HEK293 (cell line): ENCODE measurements around the gene GTF2H4.

Source experiments
- CTCF ChIA-PET: fragments of 350-600 bp; formaldehyde crosslinking; extraction: SDS; loops from one replicate; lab custom pipeline; 2021; ENCODE audit warnings: antibody characterized with exemption; lab: Yijun Ruan, JAX
- POLR2A ChIA-PET: fragments of 300-600 bp; formaldehyde crosslinking; extraction: SDS; loops from one replicate; lab custom pipeline; 2020; ENCODE audit warnings: antibody characterized with exemption, inconsistent platforms; lab: Yijun Ruan, JAX
- H3K27ac ChIP-seq: fragments of 200-500 bp; sonication (Bioruptor generic); 2 replicates; pipeline ENCODE4 v1.5.1; 2014; ENCODE audit warnings: low read depth, low read length, control low read depth, inconsistent platforms; ENCODE audit errors: extremely low read depth
- H3K36me3 ChIP-seq, 2 experiments: fragments of 200-500 bp in 1 of 2; sonication (Bioruptor generic) in 1 of 2; 1 replicate in 1 of 2; 2 replicates in 1 of 2; pipeline ENCODE4 v1.5.1; 2014 to 2017; ENCODE audit warnings: inconsistent platforms in 2 of 2, low read length in 2 of 2; ENCODE audit not compliant: control insufficient read depth in 2 of 2, insufficient read depth in 1 of 2
- H3K4me1 ChIP-seq: fragments of 200-500 bp; sonication (Bioruptor generic); 2 replicates; pipeline ENCODE4 v1.5.1; 2014; ENCODE audit warnings: mild to moderate bottlenecking, low read length, inconsistent platforms; ENCODE audit not compliant: control insufficient read depth, insufficient read depth
- H3K4me3 ChIP-seq: 2 replicates; pipeline ENCODE4 v1.5.1; 2011; ENCODE audit warnings: low read depth, mild to moderate bottlenecking, control low read depth, low read length, moderate library complexity
- H3K9me3 ChIP-seq: fragments of 200-500 bp; sonication (Bioruptor generic); 2 replicates; pipeline ENCODE4 v1.5.1; 2014; ENCODE audit warnings: low read depth, low read length, inconsistent platforms; ENCODE audit not compliant: control insufficient read depth, insufficient read depth
- BCL11A ChIP-seq: fragments of 450-650 bp; formaldehyde crosslinking; IDR thresholded peaks from 2 replicates; pipeline ENCODE4 v1.5.1; 2016; ENCODE audit warnings: low read depth, missing biosample characterization, missing genetic modification characterization
- GLI2 ChIP-seq: fragments of 450-650 bp; formaldehyde crosslinking; IDR thresholded peaks from 2 replicates; pipeline ENCODE4; 2017; ENCODE audit warnings: missing biosample characterization, missing genetic modification characterization, low read depth, borderline replicate concordance
- GLIS2 ChIP-seq: fragments of 450-650 bp; formaldehyde crosslinking; IDR thresholded peaks from 2 replicates; pipeline ENCODE4 v1.5.1; 2016; ENCODE audit warnings: missing biosample characterization, missing genetic modification characterization
- HOXD13 ChIP-seq: sonication (generic); formaldehyde crosslinking; IDR thresholded peaks from 2 replicates; pipeline ENCODE4 v1.8.0; 2022; ENCODE audit warnings: missing genetic modification reagents, borderline replicate concordance
- IKZF3 ChIP-seq: fragments of 450-650 bp; IDR thresholded peaks from 2 replicates; pipeline ENCODE4 v1.5.0; 2018; ENCODE audit warnings: missing biosample characterization, mild to moderate bottlenecking, missing genetic modification characterization, moderate library complexity
- KLF8 ChIP-seq: fragments of 450-650 bp; formaldehyde crosslinking; IDR thresholded peaks from 2 replicates; pipeline ENCODE4 v1.5.1; 2016; ENCODE audit warnings: missing biosample characterization, missing genetic modification characterization
- REST ChIP-seq: fragments of 450-650 bp; formaldehyde crosslinking; IDR thresholded peaks from 2 replicates; pipeline ENCODE4 v1.5.1; 2016; ENCODE audit warnings: missing biosample characterization, missing genetic modification characterization
- SCRT1 ChIP-seq: fragments of 450-650 bp; formaldehyde crosslinking; IDR thresholded peaks from 2 replicates; pipeline ENCODE4 v1.5.1; 2016; ENCODE audit warnings: missing biosample characterization, missing genetic modification characterization, borderline replicate concordance
- WT1 ChIP-seq: fragments of 450-650 bp; formaldehyde crosslinking; IDR thresholded peaks from 2 replicates; pipeline ENCODE4 v1.5.1; 2016; ENCODE audit warnings: missing biosample characterization, missing genetic modification characterization
- ZBTB44 ChIP-seq: fragments of 450-650 bp; IDR thresholded peaks from 2 replicates; pipeline ENCODE4 v1.5.1; 2018; ENCODE audit warnings: missing biosample characterization, mild to moderate bottlenecking, missing genetic modification characterization
- ZBTB48 ChIP-seq: fragments of 450-650 bp; formaldehyde crosslinking; IDR thresholded peaks from 2 replicates; pipeline ENCODE4 v1.5.1; 2016; ENCODE audit warnings: missing biosample characterization, missing genetic modification characterization
- ZNF132 ChIP-seq: fragments of 450-650 bp; formaldehyde crosslinking; IDR thresholded peaks from 2 replicates; pipeline ENCODE4 v1.5.1; 2017; ENCODE audit warnings: missing biosample characterization, missing genetic modification characterization, borderline replicate concordance
- ZNF140 ChIP-seq: fragments of 450-650 bp; formaldehyde crosslinking; IDR thresholded peaks from 2 replicates; pipeline ENCODE4 v1.5.1; 2016; ENCODE audit warnings: missing biosample characterization, missing genetic modification characterization
- ZNF146 ChIP-seq: fragments of 450-650 bp; formaldehyde crosslinking; IDR thresholded peaks from 2 replicates; pipeline ENCODE4 v1.5.1; 2016; ENCODE audit warnings: missing biosample characterization, missing genetic modification characterization
- ZNF157 ChIP-seq: fragments of 450-650 bp; formaldehyde crosslinking; IDR thresholded peaks from 2 replicates; pipeline ENCODE4 v1.5.1; 2016; ENCODE audit warnings: missing biosample characterization, missing genetic modification characterization
- ZNF211 ChIP-seq: fragments of 450-650 bp; formaldehyde crosslinking; IDR thresholded peaks from 2 replicates; pipeline ENCODE4 v1.5.1; 2016; ENCODE audit warnings: low read depth, missing biosample characterization, missing genetic modification characterization
- ZNF221 ChIP-seq: fragments of 450-650 bp; formaldehyde crosslinking; IDR thresholded peaks from 2 replicates; pipeline ENCODE4 v1.5.1; 2017; ENCODE audit warnings: missing biosample characterization, missing genetic modification characterization, borderline replicate concordance
- ZNF223 ChIP-seq: fragments of 450-650 bp; formaldehyde crosslinking; IDR thresholded peaks from 2 replicates; pipeline ENCODE4 v1.5.1; 2016; ENCODE audit warnings: missing biosample characterization, missing genetic modification characterization
- ZNF248 ChIP-seq: fragments of 450-650 bp; formaldehyde crosslinking; IDR thresholded peaks from 2 replicates; pipeline ENCODE4 v1.5.1; 2017; ENCODE audit warnings: missing biosample characterization, missing genetic modification characterization
- ZNF404 ChIP-seq: fragments of 450-650 bp; formaldehyde crosslinking; IDR thresholded peaks from 2 replicates; pipeline ENCODE4 v1.5.1; 2017; ENCODE audit warnings: missing biosample characterization, missing genetic modification characterization
- ZNF449 ChIP-seq: fragments of 450-650 bp; formaldehyde crosslinking; IDR thresholded peaks from 2 replicates; pipeline ENCODE4 v1.5.1; 2017; ENCODE audit warnings: missing biosample characterization, mild to moderate bottlenecking, missing genetic modification characterization, moderate library complexity
- ZNF530 ChIP-seq: fragments of 450-650 bp; formaldehyde crosslinking; IDR thresholded peaks from 2 replicates; pipeline ENCODE4 v1.5.1; 2016; ENCODE audit warnings: low read depth, missing biosample characterization, missing genetic modification characterization
- ZNF560 ChIP-seq: fragments of 450-650 bp; formaldehyde crosslinking; IDR thresholded peaks from 2 replicates; pipeline ENCODE4 v1.5.1; 2017; ENCODE audit warnings: missing biosample characterization, missing genetic modification characterization, borderline replicate concordance
- ZNF623 ChIP-seq: fragments of 450-650 bp; formaldehyde crosslinking; IDR thresholded peaks from 2 replicates; pipeline ENCODE4 v1.5.1; 2016; ENCODE audit warnings: missing biosample characterization, missing genetic modification characterization
- ZNF626 ChIP-seq: fragments of 450-650 bp; sonication (Bioruptor Pico); formaldehyde crosslinking; IDR thresholded peaks from 2 replicates; pipeline ENCODE4 v1.5.1; 2018; ENCODE audit warnings: missing biosample characterization, missing genetic modification characterization, inconsistent platforms
- ZNF629 ChIP-seq: fragments of 450-650 bp; formaldehyde crosslinking; IDR thresholded peaks from 2 replicates; pipeline ENCODE4 v1.5.1; 2017; ENCODE audit warnings: missing biosample characterization, missing genetic modification characterization
- ZNF660 ChIP-seq: fragments of 450-650 bp; IDR thresholded peaks from 2 replicates; pipeline ENCODE4 v1.5.1; 2018; ENCODE audit warnings: missing biosample characterization, mild to moderate bottlenecking, missing genetic modification characterization
- ZNF664 ChIP-seq: fragments of 450-650 bp; formaldehyde crosslinking; IDR thresholded peaks from 2 replicates; pipeline ENCODE4 v1.5.1; 2016; ENCODE audit warnings: missing biosample characterization, missing genetic modification characterization
- ZNF785 ChIP-seq: fragments of 450-650 bp; formaldehyde crosslinking; IDR thresholded peaks from 2 replicates; pipeline ENCODE4 v1.5.1; 2016; ENCODE audit warnings: missing biosample characterization, missing genetic modification characterization
- ZNF792 ChIP-seq: fragments of 450-650 bp; formaldehyde crosslinking; IDR thresholded peaks from 2 replicates; pipeline ENCODE4 v1.5.1; 2016; ENCODE audit warnings: missing biosample characterization, missing genetic modification characterization
- ZSCAN5A ChIP-seq: fragments of 450-650 bp; formaldehyde crosslinking; IDR thresholded peaks from 2 replicates; pipeline ENCODE4 v1.5.1; 2016; ENCODE audit warnings: missing biosample characterization, missing genetic modification characterization

GTF2H4 gene

GRCh38 chr6:30942338-30943060, 34.5 kb downstream of the GTF2H4 start:
- ChIA-PET POLR2A (interaction anchor here (0.6 to 1.3 kb wide), 7 partner anchors 13 to 364 kb away, joined by 3 to 5 read pairs (median 4); no protein-coding TSS in a partner anchor), CTCF (interaction anchor here (0.6 to 2.6 kb wide), 40 partner anchors 9 to 399 kb away, joined by 3 to 13 read pairs (median 4); partner anchors contain the start of gene VARS2)
- no peaks in the 10 kb centered on the region; the same call in 1 of the 2 replicates for H3K4me1 ChIP-seq
- H3K36me3 ChIP-seq = no peaks in the 10 kb centered on the region
- H3K9me3 ChIP-seq = no peaks in the 10 kb centered on the region
- no peak overlapping the region for H3K27ac ChIP-seq
- no peak overlapping the region for H3K4me3 ChIP-seq
- no peak; the same call in 1 of the 2 replicates for TF ChIP-seq ZNF629 (tag by site-specific recombination)
- no peak for TF ChIP-seq BCL11A
- TF ChIP-seq ZNF223 (tag by site-specific recombination) = no peak
- no peak for TF ChIP-seq ZNF221
- TF ChIP-seq ZNF404 (tag by site-specific recombination) = no peak
- no peak for TF ChIP-seq ZNF449 (tag by site-specific recombination)
- no peak for TF ChIP-seq IKZF3 (tag by site-specific recombination)
- no peak for TF ChIP-seq ZNF560 (tag by site-specific recombination)
- TF ChIP-seq ZNF660 (tag by site-specific recombination) = no peak
- TF ChIP-seq ZNF157 = no peak
- TF ChIP-seq HOXD13 (CRISPR knock-in tag) = no peak
- no peak for TF ChIP-seq ZNF530 (tag by site-specific recombination)
- peak; percentile 39; the same call in 1 of the 2 replicates for TF ChIP-seq KLF8 (tag by site-specific recombination)
- TF ChIP-seq ZNF146 (tag by site-specific recombination) = no peak
- no peak for TF ChIP-seq ZNF626 (tag by site-specific recombination)
- no peak for TF ChIP-seq ZNF792 (tag by site-specific recombination)
- TF ChIP-seq GLIS2 = no peak
- TF ChIP-seq ZNF664 (tag by site-specific recombination) = no peak
- TF ChIP-seq ZBTB44 = no peak
- no peak for TF ChIP-seq GLI2 (tag by site-specific recombination)
- no peak for TF ChIP-seq ZNF623 (tag by site-specific recombination)
- no peak for TF ChIP-seq ZNF248 (tag by site-specific recombination)
- no peak for TF ChIP-seq ZNF132 (tag by site-specific recombination)
- TF ChIP-seq REST = no peak
- peak; percentile 73 for TF ChIP-seq SCRT1 (tag by site-specific recombination)
- peak; percentile 70 for TF ChIP-seq WT1 (tag by site-specific recombination)
- no peak for TF ChIP-seq ZSCAN5A (tag by site-specific recombination)
- no peak for TF ChIP-seq ZBTB48 (tag by site-specific recombination)
- TF ChIP-seq ZNF211 (tag by site-specific recombination) = no peak
- no peak for TF ChIP-seq ZNF140 (tag by site-specific recombination)
- TF ChIP-seq ZNF785 (tag by site-specific recombination) = no peak
